Right lobe of liver (tissue), 4 donors: Measurements from ENCODE around the gene BOLA2B.
"Not testable (repeated sequence)": the region's sequence is repeated elsewhere in the genome, so short reads cannot be mapped to it uniquely, and the experiment has no call there.

Experiments
- CTCF ChIP-seq, 4 donors: fragments of 200-600 bp in 3 of 4; fragments of 450-650 bp in 1 of 4; IDR thresholded peaks; one replicate each; pipeline versions ENCODE4 v1.5.1 to v1.8.0; 2016 to 2022; ENCODE audit warnings: antibody characterized with exemption in 4 of 4, mild to moderate bottlenecking in 2 of 4
- POLR2A ChIP-seq: fragments of 450-650 bp; IDR thresholded peaks from one replicate; pipeline ENCODE4 v1.6.1; 2017; ENCODE audit warnings: antibody characterized with exemption, mild to moderate bottlenecking
- donor health status: DM: no; HTN: no; CAD: no.
- donor health status: DM: no; HTN: no; CAD: no.
- donor health status: DM: no; HTN: yes; CAD: no.

GRCh38 chr16:30170145-30170544, 23.3 kb downstream of the BOLA2B start:
- not testable (repeated sequence) for TF ChIP-seq CTCF (IDR thresholded peaks at IDR 0.05); POLR2A
